ENCODE results near the gene NR5A1.

Gene NR5A1

GRCh38 chr9:124480621-124480981 is 26.6 kb downstream of the NR5A1 start:
- DNase-seq (ENCODE audit: low spot score), result no peak

GRCh38 chr9:124479947-124480620 is 27.1 kb downstream of the NR5A1 start:
- DNase-seq (ENCODE audit: low spot score), result no peak

GRCh38 chr9:124479371-124479770 is 27.8 kb downstream of the NR5A1 start:
- DNase-seq (ENCODE audit: low spot score), result no peak

- no peak for DNase-seq (ENCODE audit: low spot score)
Observed at GRCh38 chr9:124478354-124478753, 28.8 kb downstream of the NR5A1 start.

GRCh38 chr9:124477648-124478285 is 29.4 kb downstream of the NR5A1 start:
- no peak for DNase-seq (ENCODE audit: low spot score)

- DNase-seq (ENCODE audit: low spot score), result no peak
Observed at GRCh38 chr9:124477211-124477647, 30.0 kb downstream of the NR5A1 start.

- no peak for DNase-seq (ENCODE audit: low spot score)
Observed at GRCh38 chr9:124475868-124476690, 31.1 kb downstream of the NR5A1 start.

- no peak for DNase-seq (ENCODE audit: low spot score)
Observed at GRCh38 chr9:124475158-124475867, 31.9 kb downstream of the NR5A1 start.

GRCh38 chr9:124474151-124474550 is 33.0 kb downstream of the NR5A1 start:
- DNase-seq (ENCODE audit: low spot score), result no peak

GRCh38 chr9:124473310-124473709 is 33.9 kb downstream of the NR5A1 start:
- DNase-seq (ENCODE audit: low spot score), result no peak

- DNase-seq (ENCODE audit: low spot score), result no peak
Observed at GRCh38 chr9:124472770-124473169, 34.4 kb downstream of the NR5A1 start.

- no peak for DNase-seq (ENCODE audit: low spot score)
Observed at GRCh38 chr9:124471761-124472160, 35.4 kb downstream of the NR5A1 start.

- DNase-seq (ENCODE audit: low spot score), result no peak
Observed at GRCh38 chr9:124470726-124471125, 36.5 kb downstream of the NR5A1 start.

- DNase-seq (ENCODE audit: low spot score), result no peak
Observed at GRCh38 chr9:124470306-124470705, 36.9 kb downstream of the NR5A1 start.

GRCh38 chr9:124469011-124469832 is 38.0 kb downstream of the NR5A1 start:
- no peak for DNase-seq (ENCODE audit: low spot score)

- no peak for DNase-seq (ENCODE audit: low spot score)
Observed at GRCh38 chr9:124468061-124468740, 39.0 kb downstream of the NR5A1 start.

GRCh38 chr9:124467410-124468060 is 39.7 kb downstream of the NR5A1 start:
- DNase-seq (ENCODE audit: low spot score), result no peak

GRCh38 chr9:124465736-124466135 is 41.5 kb downstream of the NR5A1 start:
- DNase-seq (ENCODE audit: low spot score), result no peak

- no peak for DNase-seq (ENCODE audit: low spot score)
Observed at GRCh38 chr9:124462739-124463138, 44.5 kb downstream of the NR5A1 start.

- no peak for DNase-seq (ENCODE audit: low spot score)
Observed at GRCh38 chr9:124458441-124458840, 48.8 kb downstream of the NR5A1 start.
